ENCODE data around the gene MAGEC1.

- TF ChIP-seq CREB1 (IDR thresholded peaks at IDR 0.05; ENCODE audit: low read depth): no peak
- no peak for TF ChIP-seq FOXM1 (IDR thresholded peaks at IDR 0.05; ENCODE audit: borderline replicate concordance, low read depth)
- TF ChIP-seq TEAD4 (IDR thresholded peaks at IDR 0.05): no peak
- no peak for TF ChIP-seq MAX (IDR thresholded peaks at IDR 0.05)
- TF ChIP-seq TAF1 (IDR thresholded peaks at IDR 0.05; ENCODE audit: low read depth): no peak
Measured at GRCh38 chrX:141903400-141904155, at the start of gene MAGEC1.

Measured in Ishikawa (cell line).